WTC11 (cell line): ENCODE results near the gene BBOX1. TPM values are rescaled to one million over a fixed set of nuclear protein-coding genes. Genes with fewer than 3 reads are reported as not detected.

Experiments
- ATAC-seq: fragments of 200-7000 bp; cut with Tn5 transposase; 2 replicates; pipeline ENCODE4 v1.10.0; 2021; ENCODE audit warnings: mild to moderate bottlenecking, moderate library complexity
- CTCF ChIA-PET: fragments of 300-600 bp; sonication (Branson Sonifier 250); formaldehyde crosslinking; loops from one replicate; lab custom pipeline; 2021; ENCODE audit warnings: antibody characterized with exemption; lab: Charles Lee
- POLR2A ChIA-PET: fragments of 350-600 bp; sonication (Branson Sonifier 250); formaldehyde crosslinking; loops from one replicate; lab custom pipeline; 2021; ENCODE audit warnings: antibody characterized with exemption; lab: Charles Lee
- DNase-seq: peaks from one replicate; pipeline ENCODE4 v3.0.0; 2021; ENCODE audit warnings: low spot score
- H3K27ac Mint-ChIP-seq: 2 replicates; pipeline ENCODE4 v1.8.0; 2021; ENCODE audit warnings: mixed read lengths
- H3K27me3 Mint-ChIP-seq: 2 replicates; pipeline ENCODE4 v1.8.0; 2021; ENCODE audit warnings: low read depth, mild to moderate bottlenecking, moderate library complexity, mixed read lengths
- H3K36me3 Mint-ChIP-seq: 2 replicates; pipeline ENCODE4 v1.8.0; 2021; ENCODE audit warnings: mixed read lengths
- H3K4me1 Mint-ChIP-seq: 2 replicates; pipeline ENCODE4 v1.8.0; 2022; ENCODE audit warnings: mixed read lengths
- H3K4me3 Mint-ChIP-seq: 2 replicates; pipeline ENCODE4 v1.8.0; 2021; ENCODE audit warnings: mild to moderate bottlenecking, moderate library complexity, mixed read lengths
- H3K9me3 Mint-ChIP-seq: 2 replicates; pipeline ENCODE4 v1.8.0; 2021; ENCODE audit warnings: mixed read lengths
- AR ChIP-seq: fragments of 250-450 bp; sonication (Bioruptor Pico); IDR thresholded peaks from 2 replicates; pipeline ENCODE4 v1.9.0; 2021; ENCODE audit warnings: mild to moderate bottlenecking
- ARID4B ChIP-seq: sonication (generic); formaldehyde crosslinking; IDR thresholded peaks from 2 replicates; pipeline ENCODE4 v1.8.0; 2023; ENCODE audit warnings: missing genetic modification reagents, mild to moderate bottlenecking, borderline replicate concordance
- ATF3 ChIP-seq: sonication (generic); formaldehyde crosslinking; conservative IDR thresholded peaks from 2 replicates; pipeline ENCODE4 v1.8.1; 2022; ENCODE audit warnings: mild to moderate bottlenecking, missing genetic modification reagents
- CREB1 ChIP-seq: sonication (generic); formaldehyde crosslinking; IDR thresholded peaks from 2 replicates; pipeline ENCODE4 v1.8.0; 2023; ENCODE audit warnings: mild to moderate bottlenecking, missing genetic modification reagents
- EMX1 ChIP-seq: fragments of 250-450 bp; sonication (Bioruptor Pico); IDR thresholded peaks from 2 replicates; pipeline ENCODE4 v1.8.0; 2021; ENCODE audit warnings: mild to moderate bottlenecking
- GABPB1 ChIP-seq: sonication (generic); formaldehyde crosslinking; IDR thresholded peaks from 2 replicates; pipeline ENCODE4 v1.8.1; 2023; ENCODE audit warnings: mild to moderate bottlenecking, missing genetic modification reagents
- KAT7 ChIP-seq: sonication (generic); formaldehyde crosslinking; IDR thresholded peaks from 2 replicates; pipeline ENCODE4 v1.8.1; 2023; ENCODE audit warnings: missing genetic modification reagents, mild to moderate bottlenecking, borderline replicate concordance
- MAX ChIP-seq: sonication (generic); formaldehyde crosslinking; IDR thresholded peaks from 2 replicates; pipeline ENCODE4 v1.8.0; 2022; ENCODE audit warnings: mild to moderate bottlenecking, missing genetic modification reagents
- NR3C1 ChIP-seq: sonication (generic); formaldehyde crosslinking; conservative IDR thresholded peaks from 2 replicates; pipeline ENCODE4 v1.8.1; 2023; ENCODE audit warnings: low read depth, mild to moderate bottlenecking, missing genetic modification reagents
- SP1 ChIP-seq: sonication (generic); formaldehyde crosslinking; conservative IDR thresholded peaks from 2 replicates; pipeline ENCODE4 v1.8.1; 2022; ENCODE audit warnings: missing genetic modification reagents
- TEAD4 ChIP-seq: sonication (generic); formaldehyde crosslinking; IDR thresholded peaks from 2 replicates; pipeline ENCODE4 v1.8.0; 2022; ENCODE audit warnings: mild to moderate bottlenecking, missing genetic modification reagents
- USF2 ChIP-seq: sonication (generic); formaldehyde crosslinking; IDR thresholded peaks from 2 replicates; pipeline ENCODE4 v1.8.1; 2023; ENCODE audit warnings: mild to moderate bottlenecking, missing genetic modification reagents, moderate library complexity
- ZNF317 ChIP-seq: sonication (generic); formaldehyde crosslinking; IDR thresholded peaks from 2 replicates; pipeline ENCODE4 v1.8.1; 2023; ENCODE audit warnings: low read depth, mild to moderate bottlenecking, moderate library complexity, missing genetic modification reagents, borderline replicate concordance
- ZNF396 ChIP-seq: fragments of 250-450 bp; sonication (Bioruptor Pico); IDR thresholded peaks from 2 replicates; pipeline ENCODE4 v1.8.0; 2021; ENCODE audit warnings: mild to moderate bottlenecking, moderate library complexity, borderline replicate concordance
- total RNA-seq: library from RNA; stranded (reverse); gene quantifications from 3 replicates; pipeline ENCODE4 v1.2.3, GENCODE V29; 2021
- TF ChIP-seq, protein P1 (sequence below): sonication (generic); formaldehyde crosslinking; IDR thresholded peaks from 2 replicates; pipeline ENCODE4 v1.8.0; 2022; ENCODE audit warnings: missing genetic modification reagents

BBOX1 gene
- total RNA-seq, 1 experiment from 2014 or later = not detected

GRCh38 chr11:27031754-27032153 lies 8.9 kb upstream of the BBOX1 start:
- H3K4me3 Mint-ChIP-seq = no peak overlapping the region
- H3K9me3 Mint-ChIP-seq = no peaks in the 10 kb centered on the region; the same call in 1 of the 2 replicates
- TF ChIP-seq MAX (CRISPR knock-in tag) = no peak
- no peak for TF ChIP-seq TEAD4 (CRISPR knock-in tag)
- TF ChIP-seq SP1 (CRISPR knock-in tag) = no peak
- CTCF ChIA-PET = no interaction called here
- no peaks in the 10 kb centered on the region for H3K4me1 Mint-ChIP-seq
- no peaks in the 10 kb centered on the region for H3K27me3 Mint-ChIP-seq
- ATAC-seq = no peak
- no peak overlapping the region for H3K27ac Mint-ChIP-seq
- DNase-seq = no peak
- POLR2A ChIA-PET = no interaction called here
- no peaks in the 10 kb centered on the region for H3K36me3 Mint-ChIP-seq

DNA sequence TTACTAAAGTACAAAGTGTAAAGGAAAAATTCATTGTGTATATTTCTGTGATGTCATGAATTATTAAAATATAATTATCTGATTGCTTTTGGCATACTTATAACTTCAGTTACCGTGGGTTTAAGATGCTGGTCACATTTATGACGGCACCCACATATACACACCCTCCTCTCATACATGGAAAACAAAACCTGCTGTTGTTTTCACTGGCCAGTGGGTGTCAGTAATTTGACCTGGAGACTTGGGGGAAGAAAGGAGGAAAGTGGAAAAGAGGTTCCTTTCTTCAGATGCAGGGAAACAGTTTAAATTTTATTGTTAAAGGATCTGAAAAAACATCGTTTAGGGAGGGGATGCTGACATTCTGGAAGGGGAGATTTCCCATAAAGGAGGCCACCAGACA lies 742 bp upstream of the BBOX1 start:
- DNase-seq = no peak
- Mint-ChIP-seq H3K9me3 (peaks cover 33% of the 10 kb centered on the region), H3K36me3 (peaks cover 10% of the 10 kb centered on the region), H3K4me3 (no peak overlapping the region), H3K27me3 (no peaks in the 10 kb centered on the region), H3K27ac (no peak overlapping the region), H3K4me1 (peaks cover 16% of the 10 kb centered on the region)
- TF ChIP-seq GABPB1 = no peak
- TF ChIP-seq ARID4B (CRISPR knock-in tag) = no peak
- no peak for TF ChIP-seq AR (CRISPR knock-in tag)
- TF ChIP-seq KAT7 = no peak
- TF ChIP-seq EMX1 (CRISPR knock-in tag) = no peak
- no peak for TF ChIP-seq USF2 (CRISPR knock-in tag)
- TF ChIP-seq ATF3 = no peak
- POLR2A ChIA-PET = no interaction called here
- CTCF ChIA-PET = no interaction called here
- ATAC-seq = peak; percentile 83

- peaks cover 10% of the 10 kb centered on the region for H3K36me3 Mint-ChIP-seq
- H3K4me1 Mint-ChIP-seq = peaks cover 16% of the 10 kb centered on the region
- ChIA-PET CTCF (interaction anchor here (0.5 to 1.0 kb wide), 2 partner anchors 114 to 118 kb away, joined by 5 to 10 read pairs; no protein-coding TSS in a partner anchor), POLR2A (no interaction called here)
- H3K9me3 Mint-ChIP-seq = peaks cover 33% of the 10 kb centered on the region
- DNase-seq = no peak
- H3K4me3 Mint-ChIP-seq = no peak overlapping the region
- no peak overlapping the region for H3K27ac Mint-ChIP-seq
- no peaks in the 10 kb centered on the region for H3K27me3 Mint-ChIP-seq
- peak; percentile 27; the same call in 1 of the 2 replicates for ATAC-seq
- TF ChIP-seq SP1 (CRISPR knock-in tag) = no peak
- TF ChIP-seq ZNF317 (CRISPR knock-in tag) = no peak
- no peak for TF ChIP-seq NR3C1 (CRISPR knock-in tag)
- TF ChIP-seq ATF3 = no peak
- no peak for TF ChIP-seq CREB1
- TF ChIP-seq, protein P1, sequence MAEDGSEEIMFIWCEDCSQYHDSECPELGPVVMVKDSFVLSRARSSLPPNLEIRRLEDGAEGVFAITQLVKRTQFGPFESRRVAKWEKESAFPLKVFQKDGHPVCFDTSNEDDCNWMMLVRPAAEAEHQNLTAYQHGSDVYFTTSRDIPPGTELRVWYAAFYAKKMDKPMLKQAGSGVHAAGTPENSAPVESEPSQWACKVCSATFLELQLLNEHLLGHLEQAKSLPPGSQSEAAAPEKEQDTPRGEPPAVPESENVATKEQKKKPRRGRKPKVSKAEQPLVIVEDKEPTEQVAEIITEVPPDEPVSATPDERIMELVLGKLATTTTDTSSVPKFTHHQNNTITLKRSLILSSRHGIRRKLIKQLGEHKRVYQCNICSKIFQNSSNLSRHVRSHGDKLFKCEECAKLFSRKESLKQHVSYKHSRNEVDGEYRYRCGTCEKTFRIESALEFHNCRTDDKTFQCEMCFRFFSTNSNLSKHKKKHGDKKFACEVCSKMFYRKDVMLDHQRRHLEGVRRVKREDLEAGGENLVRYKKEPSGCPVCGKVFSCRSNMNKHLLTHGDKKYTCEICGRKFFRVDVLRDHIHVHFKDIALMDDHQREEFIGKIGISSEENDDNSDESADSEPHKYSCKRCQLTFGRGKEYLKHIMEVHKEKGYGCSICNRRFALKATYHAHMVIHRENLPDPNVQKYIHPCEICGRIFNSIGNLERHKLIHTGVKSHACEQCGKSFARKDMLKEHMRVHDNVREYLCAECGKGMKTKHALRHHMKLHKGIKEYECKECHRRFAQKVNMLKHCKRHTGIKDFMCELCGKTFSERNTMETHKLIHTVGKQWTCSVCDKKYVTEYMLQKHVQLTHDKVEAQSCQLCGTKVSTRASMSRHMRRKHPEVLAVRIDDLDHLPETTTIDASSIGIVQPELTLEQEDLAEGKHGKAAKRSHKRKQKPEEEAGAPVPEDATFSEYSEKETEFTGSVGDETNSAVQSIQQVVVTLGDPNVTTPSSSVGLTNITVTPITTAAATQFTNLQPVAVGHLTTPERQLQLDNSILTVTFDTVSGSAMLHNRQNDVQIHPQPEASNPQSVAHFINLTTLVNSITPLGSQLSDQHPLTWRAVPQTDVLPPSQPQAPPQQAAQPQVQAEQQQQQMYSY = no peak
- TF ChIP-seq ZNF396 (CRISPR knock-in tag) = no peak
These were observed 705 bp downstream of the BBOX1 start for GRCh38 chr11:27041141-27041899.
